ENCODE results near the gene LACTBL1. TPM values are rescaled to one million over a fixed set of nuclear protein-coding genes. Genes with fewer than 3 reads are reported as not detected.
"Not testable (repeated sequence)": the region's sequence is repeated elsewhere in the genome, so short reads cannot be mapped to it uniquely, and the experiment has no call there.

Gene LACTBL1
- total and polyA plus RNA-seq, 5 donors from 2014 or later: not detected

DNA sequence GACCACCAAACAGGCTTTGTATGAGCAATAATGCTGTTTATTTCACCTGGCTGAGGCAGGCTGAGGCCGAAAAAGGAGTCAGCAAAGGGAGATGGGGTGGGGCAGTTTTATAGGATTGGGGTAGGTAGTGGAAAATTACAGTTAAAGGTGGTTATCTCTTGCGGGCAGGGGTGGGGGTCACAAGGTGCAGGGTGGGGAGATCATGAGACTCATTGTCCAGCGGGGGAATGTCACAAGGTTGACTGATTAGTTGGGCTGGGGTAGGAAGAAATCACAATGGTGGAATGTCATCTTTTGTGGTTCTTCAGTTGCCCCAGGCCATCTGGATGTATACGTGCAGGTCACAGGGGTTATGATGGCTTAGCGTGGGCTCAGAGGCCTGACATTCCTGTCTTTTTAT, 24.9 kb upstream of the LACTBL1 start:
- H3K27ac Mint-ChIP-seq; H3K27me3 ChIP-seq (ENCODE audit: control insufficient read depth, insufficient read depth, low read length); H3K4me3 ChIP-seq (ENCODE audit: low read depth, low read length); DNase-seq; H3K27ac ChIP-seq (ENCODE audit: insufficient read depth, low read length, poor library complexity, severe bottlenecking); H3K4me3 Mint-ChIP-seq; H3K36me3 ChIP-seq (ENCODE audit: control insufficient read depth, insufficient read depth, low read length); ATAC-seq (ENCODE audit: low read depth in 2 of 2); H3K4me1 Mint-ChIP-seq; H3K4me1 ChIP-seq (ENCODE audit: control insufficient read depth, insufficient read depth, low read length, poor library complexity, severe bottlenecking); H3K27me3 Mint-ChIP-seq; H3K9me3 ChIP-seq (ENCODE audit: control insufficient read depth in 2 of 2, low read length in 2 of 2); H3K9me3 Mint-ChIP-seq; H3K36me3 Mint-ChIP-seq: not testable (repeated sequence)

DNA sequence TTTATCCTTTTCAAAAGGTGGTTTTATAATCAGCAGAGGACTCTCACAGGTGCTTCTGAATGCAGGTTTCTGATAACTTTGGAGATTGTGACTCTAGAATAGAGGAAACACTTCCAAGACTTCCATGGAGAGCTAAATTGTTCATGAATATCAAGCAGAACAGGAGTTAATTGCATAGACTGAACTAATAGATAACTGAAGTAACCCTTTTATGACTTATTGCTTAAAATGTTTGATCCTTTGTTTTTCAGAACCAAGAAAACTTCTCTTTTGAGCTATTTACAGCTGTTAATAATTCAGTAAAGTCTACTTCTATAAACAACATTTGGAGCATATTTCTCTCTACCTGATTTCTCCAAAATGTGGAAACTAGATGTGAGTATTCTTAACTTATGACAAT, 23.1 kb upstream of the LACTBL1 start:
- Histone ChIP-seq H3K27me3 (ENCODE audit: control insufficient read depth, insufficient read depth, low read length) (no peaks in the 10 kb centered on the region), H3K36me3 (ENCODE audit: control insufficient read depth, insufficient read depth, low read length) (no peaks in the 10 kb centered on the region), H3K9me3 (ENCODE audit: control insufficient read depth in 2 of 2, low read length in 2 of 2) (peaks cover 8 to 9% of the 10 kb centered on the region in 2 experiments), H3K4me3 (ENCODE audit: low read depth, low read length) (no peak overlapping the region), H3K27ac (ENCODE audit: insufficient read depth, low read length, poor library complexity, severe bottlenecking) (no peak overlapping the region), H3K4me1 (ENCODE audit: control insufficient read depth, insufficient read depth, low read length, poor library complexity, severe bottlenecking) (no peaks in the 10 kb centered on the region)
- no peak overlapping the region for H3K4me3 Mint-ChIP-seq
- no peaks in the 10 kb centered on the region for H3K27me3 Mint-ChIP-seq
- DNase-seq (no peak), ATAC-seq (ENCODE audit: low read depth in 2 of 2) (no peak)
- no peak overlapping the region for H3K27ac Mint-ChIP-seq
- H3K4me1 Mint-ChIP-seq: no peaks in the 10 kb centered on the region
- H3K36me3 Mint-ChIP-seq: no peaks in the 10 kb centered on the region
- H3K9me3 Mint-ChIP-seq: peaks cover 0 to 3% (median 1%) of the 10 kb centered on the region in 7 donors

DNA sequence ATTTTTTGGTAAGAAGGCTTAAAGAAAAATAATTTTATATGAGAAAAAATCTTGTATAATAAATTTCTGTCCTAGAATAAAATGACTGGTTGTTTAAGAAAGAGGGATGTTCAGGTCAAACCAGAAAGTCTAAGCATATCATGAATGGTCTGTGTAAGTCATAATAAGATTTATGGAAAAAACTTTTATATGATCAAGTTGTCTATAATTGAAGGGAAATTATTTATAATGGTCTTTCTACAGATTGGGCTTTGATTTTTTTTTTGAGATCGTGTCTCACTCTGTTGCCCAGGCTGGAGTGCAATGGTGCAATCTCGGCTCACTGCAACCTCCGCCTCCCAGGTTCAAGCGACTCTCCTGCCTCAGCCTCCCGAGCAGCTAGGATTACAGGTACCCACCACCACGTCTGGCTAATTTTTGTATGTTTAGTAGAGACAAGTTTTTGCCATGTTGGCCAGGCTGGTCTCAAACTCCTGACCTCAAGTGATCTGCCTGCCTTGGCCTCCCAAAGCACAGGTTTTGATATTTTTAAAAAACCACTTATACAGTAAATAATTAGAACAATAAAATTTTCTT, 20.6 kb upstream of the LACTBL1 start:
- not testable (repeated sequence) for H3K4me3 Mint-ChIP-seq; DNase-seq; H3K4me1 Mint-ChIP-seq; H3K36me3 Mint-ChIP-seq; H3K9me3 Mint-ChIP-seq; H3K27me3 ChIP-seq (ENCODE audit: control insufficient read depth, insufficient read depth, low read length); H3K27ac ChIP-seq (ENCODE audit: insufficient read depth, low read length, poor library complexity, severe bottlenecking); H3K36me3 ChIP-seq (ENCODE audit: control insufficient read depth, insufficient read depth, low read length); H3K27ac Mint-ChIP-seq; ATAC-seq (ENCODE audit: low read depth in 2 of 2); H3K9me3 ChIP-seq (ENCODE audit: control insufficient read depth in 2 of 2, low read length in 2 of 2); H3K4me3 ChIP-seq (ENCODE audit: low read depth, low read length); H3K4me1 ChIP-seq (ENCODE audit: control insufficient read depth, insufficient read depth, low read length, poor library complexity, severe bottlenecking)
- peaks cover 13% of the 10 kb centered on the region for H3K27me3 Mint-ChIP-seq

DNA sequence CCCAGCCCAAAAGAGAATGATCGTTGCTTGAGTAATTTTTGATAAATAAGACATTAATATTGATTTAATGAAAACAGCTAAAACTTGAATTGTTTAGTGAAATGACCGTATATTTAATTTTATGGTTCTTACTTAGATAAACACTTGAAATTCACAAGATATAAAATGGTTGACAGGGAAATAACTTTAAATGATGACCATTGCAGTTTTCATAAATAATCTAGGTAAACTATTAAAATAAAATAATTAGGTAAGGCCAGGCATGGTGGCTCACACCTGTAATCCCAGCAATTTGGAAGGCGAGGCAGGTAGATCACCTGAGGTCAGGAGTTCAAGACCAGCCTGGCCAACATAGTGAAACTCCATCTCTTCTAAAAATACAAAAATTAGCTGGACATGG, 19.7 kb upstream of the LACTBL1 start:
- H3K4me3 ChIP-seq (ENCODE audit: low read depth, low read length); DNase-seq; H3K9me3 ChIP-seq (ENCODE audit: control insufficient read depth in 2 of 2, low read length in 2 of 2); H3K27ac Mint-ChIP-seq; H3K4me1 ChIP-seq (ENCODE audit: control insufficient read depth, insufficient read depth, low read length, poor library complexity, severe bottlenecking); H3K4me1 Mint-ChIP-seq; H3K27ac ChIP-seq (ENCODE audit: insufficient read depth, low read length, poor library complexity, severe bottlenecking); ATAC-seq (ENCODE audit: low read depth in 2 of 2); H3K36me3 ChIP-seq (ENCODE audit: control insufficient read depth, insufficient read depth, low read length); H3K4me3 Mint-ChIP-seq; H3K9me3 Mint-ChIP-seq; H3K36me3 Mint-ChIP-seq; H3K27me3 ChIP-seq (ENCODE audit: control insufficient read depth, insufficient read depth, low read length): not testable (repeated sequence)
- H3K27me3 Mint-ChIP-seq: peaks cover 19% of the 10 kb centered on the region

GRCh38 chr1:22983944-22984343, 11.3 kb upstream of the LACTBL1 start:
- Histone ChIP-seq H3K4me1 (ENCODE audit: control insufficient read depth, insufficient read depth, low read length, poor library complexity, severe bottlenecking) (no peaks in the 10 kb centered on the region), H3K27ac (ENCODE audit: insufficient read depth, low read length, poor library complexity, severe bottlenecking) (no peak overlapping the region), H3K9me3 (ENCODE audit: control insufficient read depth in 2 of 2, low read length in 2 of 2) (no peaks in the 10 kb centered on the region), H3K4me3 (ENCODE audit: low read depth, low read length) (no peak overlapping the region), H3K36me3 (ENCODE audit: control insufficient read depth, insufficient read depth, low read length) (no peaks in the 10 kb centered on the region), H3K27me3 (ENCODE audit: control insufficient read depth, insufficient read depth, low read length) (peaks cover 2% of the 10 kb centered on the region)
- Mint-ChIP-seq H3K4me1 (no peaks in the 10 kb centered on the region), H3K9me3 (peaks cover 0 to 6% (median 0%) of the 10 kb centered on the region in 7 donors), H3K4me3 (no peak overlapping the region), H3K27ac (no peak overlapping the region), H3K36me3 (no peaks in the 10 kb centered on the region), H3K27me3 (peaks cover 30% of the 10 kb centered on the region)
- no peak for DNase-seq
- no peak for ATAC-seq (ENCODE audit: low read depth in 2 of 2)

- DNase-seq; H3K27me3 ChIP-seq (ENCODE audit: control insufficient read depth, insufficient read depth, low read length); H3K4me1 ChIP-seq (ENCODE audit: control insufficient read depth, insufficient read depth, low read length, poor library complexity, severe bottlenecking); H3K9me3 ChIP-seq (ENCODE audit: control insufficient read depth in 2 of 2, low read length in 2 of 2); H3K9me3 Mint-ChIP-seq; H3K4me1 Mint-ChIP-seq; H3K36me3 ChIP-seq (ENCODE audit: control insufficient read depth, insufficient read depth, low read length); H3K4me3 ChIP-seq (ENCODE audit: low read depth, low read length); H3K4me3 Mint-ChIP-seq; ATAC-seq (ENCODE audit: low read depth in 2 of 2); H3K27ac ChIP-seq (ENCODE audit: insufficient read depth, low read length, poor library complexity, severe bottlenecking); H3K36me3 Mint-ChIP-seq; H3K27ac Mint-ChIP-seq: not testable (repeated sequence)
- H3K27me3 Mint-ChIP-seq: peaks cover 25% of the 10 kb centered on the region
Observed at GRCh38 chr1:22980471-22980790, 7.8 kb upstream of the LACTBL1 start.

DNA sequence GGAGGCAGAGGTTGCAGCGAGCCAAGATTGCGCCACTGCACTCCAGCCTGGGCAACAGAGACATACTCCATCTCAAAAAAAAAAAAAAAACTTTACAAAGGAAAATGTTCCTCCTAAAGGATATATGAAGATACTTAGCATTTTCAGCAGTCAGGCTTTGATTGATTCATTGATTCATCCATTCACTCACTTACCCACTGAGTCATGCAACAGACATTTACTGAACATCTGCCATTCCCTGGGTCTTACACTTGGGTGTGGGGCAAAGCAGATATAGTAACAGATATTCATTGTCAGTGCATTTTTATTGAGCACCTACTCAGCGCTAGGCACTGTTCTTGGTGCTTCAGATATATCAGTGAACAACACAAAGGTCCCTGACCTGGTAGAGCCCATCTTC, 5.6 kb upstream of the LACTBL1 start:
- H3K4me1 Mint-ChIP-seq: no peaks in the 10 kb centered on the region
- peaks cover 0 to 1% (median 0%) of the 10 kb centered on the region in 7 donors for H3K9me3 Mint-ChIP-seq
- H3K27me3 ChIP-seq (ENCODE audit: control insufficient read depth, insufficient read depth, low read length): peaks cover 7% of the 10 kb centered on the region
- no peak overlapping the region for H3K4me3 Mint-ChIP-seq
- H3K4me3 ChIP-seq (ENCODE audit: low read depth, low read length): no peak overlapping the region
- H3K9me3 ChIP-seq (ENCODE audit: control insufficient read depth in 2 of 2, low read length in 2 of 2): no peaks in the 10 kb centered on the region
- no peak overlapping the region for H3K27ac Mint-ChIP-seq
- H3K36me3 ChIP-seq (ENCODE audit: control insufficient read depth, insufficient read depth, low read length): no peaks in the 10 kb centered on the region
- no peaks in the 10 kb centered on the region for H3K36me3 Mint-ChIP-seq
- no peak overlapping the region for H3K27ac ChIP-seq (ENCODE audit: insufficient read depth, low read length, poor library complexity, severe bottlenecking)
- DNase-seq (no peak), ATAC-seq (ENCODE audit: low read depth in 2 of 2) (no peak)
- no peaks in the 10 kb centered on the region for H3K4me1 ChIP-seq (ENCODE audit: control insufficient read depth, insufficient read depth, low read length, poor library complexity, severe bottlenecking)
- peaks cover 29% of the 10 kb centered on the region for H3K27me3 Mint-ChIP-seq

DNA sequence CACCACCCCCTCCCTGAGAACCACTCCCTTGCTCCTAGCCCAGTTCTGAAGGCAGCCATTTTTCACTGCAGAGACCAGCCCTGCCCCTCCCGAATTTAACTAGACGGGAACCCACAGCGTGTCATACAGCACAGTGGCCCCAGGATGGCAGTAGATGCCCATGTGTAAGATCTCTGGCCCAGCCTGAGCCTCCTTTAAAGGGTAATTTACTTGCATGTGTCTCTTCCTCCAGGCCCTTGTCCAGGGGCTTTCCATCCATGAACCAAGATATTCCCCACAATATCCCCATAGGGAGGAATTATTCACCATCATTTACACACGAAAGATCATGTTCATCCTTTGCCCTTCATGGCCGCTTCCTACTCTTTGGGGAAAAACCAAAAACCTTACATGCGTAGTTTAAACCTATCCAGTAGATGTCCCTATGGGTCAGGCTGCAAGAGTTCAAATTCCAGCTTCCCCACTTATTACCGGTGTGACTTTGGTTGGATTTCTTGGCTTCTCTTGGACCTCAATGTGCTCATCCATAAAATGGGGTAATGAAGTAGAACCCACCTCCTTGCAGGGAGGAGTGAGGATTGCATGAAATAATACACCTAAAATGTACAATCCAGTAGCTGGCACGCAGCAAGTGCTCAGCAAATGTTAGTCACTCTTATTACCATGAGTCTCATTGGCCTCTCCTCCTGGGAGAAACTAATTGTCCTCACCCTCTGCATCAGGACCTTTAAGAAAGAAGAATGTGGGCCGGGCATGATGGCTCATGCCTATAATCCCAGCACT, 4.0 kb upstream of the LACTBL1 start:
- Mint-ChIP-seq H3K9me3 (peaks cover 0 to 2% (median 0%) of the 10 kb centered on the region in 7 donors), H3K27ac (no peak overlapping the region)

More for the DNA sequence above, 4.0 kb upstream of the LACTBL1 start:
- Mint-ChIP-seq H3K27me3 (peaks cover 32% of the 10 kb centered on the region), H3K4me1 (no peaks in the 10 kb centered on the region), H3K4me3 (no peak overlapping the region), H3K36me3 (no peaks in the 10 kb centered on the region)
- Histone ChIP-seq H3K4me1 (ENCODE audit: control insufficient read depth, insufficient read depth, low read length, poor library complexity, severe bottlenecking) (no peaks in the 10 kb centered on the region), H3K27ac (ENCODE audit: insufficient read depth, low read length, poor library complexity, severe bottlenecking) (no peak overlapping the region), H3K9me3 (ENCODE audit: control insufficient read depth in 2 of 2, low read length in 2 of 2) (no peaks in the 10 kb centered on the region), H3K27me3 (ENCODE audit: control insufficient read depth, insufficient read depth, low read length) (peaks cover 7% of the 10 kb centered on the region), H3K36me3 (ENCODE audit: control insufficient read depth, insufficient read depth, low read length) (no peaks in the 10 kb centered on the region), H3K4me3 (ENCODE audit: low read depth, low read length) (no peak overlapping the region)
- peak; percentile 72 to 75 for ATAC-seq (ENCODE audit: low read depth in 2 of 2)
- DNase-seq: peak; percentile 9 to 67 (median 35)
